HG03039 (cell line): ENCODE results near the gene KRT25.
"Not testable (repeated sequence)": the region's sequence is repeated elsewhere in the genome, so short reads cannot be mapped to it uniquely, and the experiment has no call there.

Source experiments
- ATAC-seq: cut with Tn5 transposase; IDR thresholded peaks from one replicate; pipeline ENCODE4 v1.9.1; 2021; ENCODE audit warnings: mild to moderate bottlenecking, moderate library complexity; ENCODE audit not compliant: unreplicated experiment

KRT25 gene

DNA sequence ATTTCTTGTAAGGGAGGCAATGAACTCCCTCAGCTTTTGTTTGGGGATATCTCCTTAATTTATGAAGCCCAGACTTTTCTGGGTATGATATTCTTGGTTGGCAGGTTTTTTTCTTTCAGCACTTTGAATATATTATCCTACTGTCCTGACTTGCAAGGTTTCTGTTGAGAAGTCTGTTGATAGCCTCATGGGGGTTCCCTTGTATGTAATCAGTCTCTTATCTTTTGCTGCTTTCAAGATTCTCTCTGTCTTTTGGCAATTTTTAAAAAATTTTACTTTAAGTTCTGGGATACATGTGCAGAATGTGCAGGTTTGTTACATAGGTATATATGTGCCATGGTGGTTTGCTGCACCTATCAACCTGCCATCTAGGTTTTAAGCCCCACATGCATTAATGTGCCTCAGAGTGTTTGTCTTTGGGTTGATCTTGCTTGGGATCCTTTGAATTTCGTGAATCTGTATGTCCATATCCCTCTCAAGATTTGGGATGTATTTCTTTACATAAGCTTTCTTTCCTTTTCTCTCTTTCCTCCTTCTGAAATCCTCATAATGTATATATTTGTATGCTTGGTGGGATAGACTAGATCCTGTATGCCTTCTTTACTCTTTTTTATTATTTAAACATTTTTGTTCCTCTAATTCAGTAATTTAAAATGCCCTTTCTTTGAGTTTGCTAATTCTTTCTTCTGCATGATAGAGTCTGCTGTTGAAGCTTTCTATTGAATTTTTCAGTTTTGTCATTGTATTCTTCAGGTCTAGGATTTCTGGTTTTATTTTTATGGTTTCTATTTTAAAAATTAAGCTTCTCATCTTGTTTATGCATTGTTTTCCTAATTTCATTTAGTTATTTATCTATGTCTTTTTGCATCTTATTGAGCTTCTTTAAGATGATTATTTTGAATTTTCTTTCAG is 5.2 kb upstream of the KRT25 start:
- no peak for ATAC-seq

GRCh38 chr17:40753804-40754203 is 1.3 kb downstream of the KRT25 start:
- ATAC-seq, result no peak

DNA sequence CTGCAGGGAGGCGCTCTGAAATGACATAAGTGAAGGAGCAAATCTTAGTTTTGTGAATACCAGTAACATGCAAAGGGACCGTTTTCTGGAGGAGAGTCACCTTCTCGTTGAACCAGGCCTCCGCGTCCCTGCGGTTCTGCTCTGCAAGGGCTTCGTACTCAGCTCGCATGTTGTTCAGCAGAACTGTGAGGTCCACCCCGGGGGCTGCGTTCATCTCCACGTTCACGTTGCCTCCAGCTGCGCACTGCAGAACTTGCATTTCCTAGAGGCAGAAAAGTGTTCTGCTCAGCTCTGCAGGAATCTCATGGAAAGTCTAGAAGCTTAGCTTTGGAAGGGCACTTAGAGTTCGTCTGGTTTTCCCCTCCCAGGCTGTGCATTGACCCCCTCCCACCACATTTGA is 4.1 kb downstream of the KRT25 start:
- ATAC-seq, result no peak

GRCh38 chr17:40750391-40750790 is 4.7 kb downstream of the KRT25 start:
- ATAC-seq, result no peak

GRCh38 chr17:40748666-40749065 is 6.5 kb downstream of the KRT25 start:
- ATAC-seq, result not testable (repeated sequence)

DNA sequence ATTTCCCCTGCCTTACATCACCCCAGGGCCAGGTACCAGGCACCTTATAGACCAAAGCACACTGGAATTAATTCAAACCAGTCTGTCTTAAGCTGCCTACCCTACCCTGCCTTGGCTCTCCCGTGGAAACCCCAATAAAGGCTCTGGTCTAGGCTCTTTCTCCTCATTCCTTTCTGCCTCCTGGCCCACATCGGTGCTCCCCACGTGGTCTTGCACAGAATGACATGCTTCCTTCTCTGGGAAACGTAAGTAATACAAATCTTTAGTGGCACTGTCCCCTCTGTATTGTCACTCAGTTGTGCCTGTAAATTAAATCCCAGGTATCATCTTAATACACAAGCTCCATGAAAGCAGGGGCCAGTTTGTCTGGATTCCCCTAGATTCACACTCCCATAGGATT is 16.6 kb downstream of the KRT25 start:
- ATAC-seq, result no peak

- ATAC-seq, result no peak
These were observed 20.1 kb downstream of the KRT25 start for GRCh38 chr17:40735016-40735415.

- ATAC-seq, result no peak
These were observed 21.1 kb downstream of the KRT25 start for GRCh38 chr17:40734018-40734417.

GRCh38 chr17:40730970-40731369 is 24.2 kb downstream of the KRT25 start:
- ATAC-seq, result no peak

DNA sequence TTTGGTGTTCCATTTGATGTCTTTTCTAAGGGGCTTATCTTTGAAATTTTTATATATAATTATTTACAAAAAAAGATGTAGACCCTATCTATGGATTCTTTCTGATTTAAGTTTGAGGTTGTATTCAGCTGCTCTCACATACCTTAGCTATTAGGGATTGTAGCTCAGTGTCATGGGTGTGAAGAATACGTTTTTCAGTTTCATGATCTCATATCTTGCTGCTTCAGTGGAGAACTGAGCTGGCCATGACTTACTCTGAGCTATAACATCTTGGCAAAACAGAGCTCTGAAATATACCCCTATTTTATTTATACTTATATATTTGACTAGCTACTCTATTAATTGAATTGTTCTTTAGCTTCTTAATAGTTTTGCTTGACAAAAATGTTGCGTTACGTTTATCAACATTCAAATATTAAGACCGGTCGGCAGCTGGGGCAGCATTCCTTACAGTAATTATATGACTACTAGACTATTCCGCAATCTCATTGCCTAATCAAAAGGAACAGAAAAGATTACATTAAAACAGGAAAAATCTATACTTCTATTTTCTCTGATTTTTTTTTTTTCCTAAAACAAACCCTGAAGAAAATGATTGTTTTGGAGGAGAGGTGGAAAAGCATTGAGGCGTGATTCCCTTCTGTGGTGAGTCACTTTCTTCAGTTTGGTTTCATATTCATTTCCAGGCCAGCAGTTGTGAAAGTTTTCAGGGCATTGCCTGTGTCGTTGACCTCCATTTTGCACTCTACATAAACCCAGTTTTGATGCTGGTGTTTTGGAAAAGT is 27.5 kb downstream of the KRT25 start:
- ATAC-seq, result no peak

- ATAC-seq, result no peak
These were observed 28.2 kb downstream of the KRT25 start for GRCh38 chr17:40726919-40727318.

DNA sequence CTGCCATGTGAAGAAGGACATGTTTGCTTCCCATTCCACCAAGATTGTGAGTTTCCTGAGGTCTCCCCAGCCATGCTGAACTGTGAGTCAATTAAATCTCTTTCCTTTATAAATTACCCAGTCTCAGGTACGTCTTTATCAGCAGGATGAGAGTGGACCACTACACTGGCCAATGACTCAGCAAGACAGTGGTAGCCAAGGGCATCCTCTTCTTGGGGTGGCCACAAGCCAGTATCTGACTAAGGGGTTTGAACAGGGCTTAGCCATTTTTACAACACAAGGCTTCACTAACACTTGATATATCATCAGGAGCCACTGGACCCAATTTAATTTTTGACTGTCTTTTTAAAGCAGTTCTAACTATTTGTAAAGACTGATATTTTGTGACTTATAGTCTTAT is 30.5 kb downstream of the KRT25 start:
- ATAC-seq, result no peak

DNA sequence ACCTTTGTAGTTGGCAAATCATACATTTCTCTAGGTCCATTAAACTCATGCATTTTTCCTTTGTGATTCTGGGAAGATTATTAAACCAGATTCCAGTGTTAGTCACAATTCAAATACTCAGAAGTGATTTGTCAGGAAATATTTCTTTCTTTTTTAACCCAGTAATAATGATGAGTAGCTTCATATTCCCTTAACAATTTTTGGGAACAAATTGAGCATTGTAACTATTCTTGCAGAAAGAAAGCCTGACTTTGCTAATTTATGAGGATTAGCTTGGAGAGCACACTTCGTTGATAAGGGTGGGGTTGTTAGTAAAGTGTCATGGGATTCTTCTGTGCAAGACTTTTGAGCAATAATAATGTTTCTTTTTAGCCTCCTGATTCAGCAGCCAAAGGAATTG is 32.9 kb downstream of the KRT25 start:
- ATAC-seq, result no peak

DNA sequence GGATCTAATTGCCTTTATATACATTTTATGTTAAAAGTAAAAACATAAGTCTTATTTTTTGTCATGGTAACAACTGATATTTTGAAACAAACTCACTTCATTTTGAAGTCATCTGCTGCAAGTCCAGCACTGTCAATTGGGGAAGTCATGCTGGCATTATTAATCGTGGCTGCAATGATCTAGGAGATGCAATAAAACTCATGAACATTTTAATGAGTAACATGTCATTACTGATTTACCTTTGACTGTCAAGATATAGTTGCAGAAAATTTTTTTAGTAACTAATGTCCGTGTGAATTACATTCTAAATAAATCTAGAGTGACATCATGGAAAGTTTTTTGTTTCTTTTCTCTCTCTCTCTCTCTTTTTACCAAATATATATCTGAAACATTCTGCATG is 34.2 kb downstream of the KRT25 start:
- no peak for ATAC-seq

GRCh38 chr17:40718930-40719329 is 36.2 kb downstream of the KRT25 start:
- ATAC-seq, result no peak

DNA sequence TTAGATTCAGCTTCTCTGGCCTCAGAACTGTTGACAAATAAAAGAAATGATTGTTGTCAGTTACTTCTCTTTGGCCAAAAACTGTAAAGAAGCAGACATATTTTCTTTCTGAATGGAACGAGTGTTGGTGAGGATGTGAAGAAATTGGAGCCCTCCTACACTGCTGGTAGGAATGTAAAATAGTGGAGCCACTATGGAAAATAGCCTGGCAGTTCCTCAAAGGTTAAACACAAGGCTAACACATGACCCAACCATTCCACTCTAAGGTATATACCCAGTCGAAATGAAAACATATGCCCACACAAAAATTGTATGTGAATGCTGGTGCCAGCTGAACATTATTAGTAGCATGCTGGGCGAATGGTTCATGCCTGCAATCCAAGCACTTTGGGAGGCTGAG is 37.4 kb downstream of the KRT25 start:
- ATAC-seq, result no peak

DNA sequence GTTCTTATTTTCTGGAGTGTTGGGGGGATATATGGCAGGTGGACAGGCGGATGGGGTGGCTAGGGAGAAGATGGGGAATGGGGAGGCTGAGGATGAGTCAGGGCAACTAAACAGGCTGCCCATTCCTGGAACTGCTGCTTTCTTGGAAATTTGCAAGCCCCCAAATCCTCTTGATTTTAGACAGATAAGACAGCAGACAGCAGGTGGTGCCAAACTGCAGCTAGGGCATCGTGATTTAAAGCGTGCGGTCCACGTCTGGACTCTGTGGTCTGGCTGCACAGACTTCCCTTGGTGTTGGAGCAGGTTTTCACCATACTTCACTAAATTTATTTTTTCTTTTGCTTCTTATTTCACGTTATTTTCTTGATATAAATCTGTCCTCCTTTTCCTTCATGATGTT is 40.7 kb downstream of the KRT25 start:
- no peak for ATAC-seq

GRCh38 chr17:40707745-40708144 is 47.4 kb downstream of the KRT25 start:
- no peak for ATAC-seq

GRCh38 chr17:40705584-40705983 is 49.5 kb downstream of the KRT25 start:
- ATAC-seq, result no peak

DNA sequence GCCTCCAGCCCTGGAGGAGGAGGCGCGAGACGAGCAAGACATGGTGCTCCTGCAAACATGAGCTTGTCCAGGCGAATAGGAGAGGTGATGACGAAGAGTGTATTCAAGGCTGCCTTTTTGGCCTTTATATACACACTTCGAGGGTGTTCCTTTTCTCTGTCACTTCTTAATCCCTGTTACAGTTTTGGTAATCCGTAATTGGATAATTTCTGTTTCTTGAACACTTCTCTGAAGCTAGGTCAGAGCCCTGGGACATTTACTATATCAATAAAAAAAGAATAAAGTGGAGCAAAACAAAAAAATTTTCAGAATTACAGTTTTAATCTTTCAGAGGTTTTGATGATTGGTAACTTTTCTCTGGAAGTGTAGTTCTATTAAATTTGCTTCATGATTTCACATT is 51.5 kb downstream of the KRT25 start, which contains the start of gene KRT24:
KRT24 (minus strand) TSS at position 101 of the 400 bp plus-strand sequence; CDS start at position 42, 59 bp downstream.
- ATAC-seq, result no peak

DNA sequence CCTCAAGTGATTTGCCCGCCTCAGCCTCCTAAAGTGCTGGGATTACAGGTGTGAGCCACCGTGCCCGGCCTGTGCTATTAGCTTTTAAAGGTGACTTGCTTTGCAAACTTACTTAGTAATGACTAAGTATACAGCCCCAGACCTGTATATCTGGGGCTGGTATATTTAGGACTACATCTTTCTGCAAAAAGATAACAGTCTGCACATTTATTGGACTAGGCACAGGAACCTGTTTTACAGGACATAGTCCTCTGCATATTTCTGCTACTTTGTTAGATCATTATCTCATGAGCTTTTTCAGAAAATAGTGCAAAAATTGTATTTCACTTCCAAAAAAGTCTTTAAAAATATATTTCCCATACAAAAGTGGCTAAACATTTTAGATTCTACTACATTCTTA is 52.9 kb downstream of the KRT25 start:
- ATAC-seq, result no peak

- no peak for ATAC-seq
These were observed 55.3 kb downstream of the KRT25 start for GRCh38 chr17:40699853-40700252.
